Peyer's patch (tissue), 4 donors: Measurements from ENCODE around the gene OAS2. TPM values are rescaled to one million over a fixed set of nuclear protein-coding genes. Genes with fewer than 3 reads are reported as not detected.
A peak's percentile ranks its signal among the peaks of the same experiment; 100 is the strongest.

Source experiments
- DNase-seq, 3 donors: peaks; one replicate each; pipeline ENCODE4 v3.0.0-alpha.2; 2017 to 2019
- H3K27ac ChIP-seq, 4 donors: fragments of 200-600 bp; sonication (generic); one replicate each; pipeline ENCODE4 v1.5.1; 2016 to 2019
- H3K27me3 ChIP-seq, 2 donors: fragments of 200-600 bp; sonication (generic); one replicate each; pipeline ENCODE4 v1.5.1; 2019
- H3K36me3 ChIP-seq, 3 donors: fragments of 200-600 bp; sonication (generic); one replicate each; pipeline ENCODE4 v1.5.1; 2016 to 2019
- H3K4me1 ChIP-seq, 4 donors: fragments of 200-600 bp; sonication (generic); one replicate each; pipeline ENCODE4 v1.5.1; 2016 to 2019
- H3K4me3 ChIP-seq, 4 donors: fragments of 200-600 bp; sonication (generic); 1 replicate in 3 of 4; 2 replicates in 1 of 4; pipeline ENCODE4 v1.5.1; 2016 to 2019; ENCODE audit warnings: mild to moderate bottlenecking in 1 of 4
- H3K9me3 ChIP-seq, 4 donors: fragments of 200-600 bp; sonication (generic); one replicate each; pipeline ENCODE4 v1.5.1; 2016 to 2019; ENCODE audit warnings: mild to moderate bottlenecking in 1 of 4
- POLR2A ChIP-seq, 2 donors: fragments of 450-650 bp; IDR thresholded peaks; one replicate each; pipeline ENCODE4 v1.5.1; 2017; ENCODE audit warnings: antibody characterized with exemption in 2 of 2, mild to moderate bottlenecking in 2 of 2, moderate library complexity in 2 of 2
- total RNA-seq, 4 donors: library from RNA; depleted of rRNA; stranded (reverse); fragments of >200 nt; gene quantifications; one replicate each; pipeline ENCODE4 v1.1.0, GENCODE V29; 2016
- TF ChIP-seq, protein P1 (sequence below), 6 experiments: fragments of 450-650 bp in 4 of 6; fragments of 200-600 bp in 2 of 6; sonication (generic) in 1 of 6; IDR thresholded peaks; one replicate each; pipeline ENCODE4 v1.5.1; 2017 to 2019; ENCODE audit warnings: antibody characterized with exemption in 6 of 6, mild to moderate bottlenecking in 3 of 6, moderate library complexity in 1 of 6

The OAS2 gene
- total RNA-seq, 4 donors from 2014 or later, result 1.3 to 18.2 (median 3.5) TPM

DNA sequence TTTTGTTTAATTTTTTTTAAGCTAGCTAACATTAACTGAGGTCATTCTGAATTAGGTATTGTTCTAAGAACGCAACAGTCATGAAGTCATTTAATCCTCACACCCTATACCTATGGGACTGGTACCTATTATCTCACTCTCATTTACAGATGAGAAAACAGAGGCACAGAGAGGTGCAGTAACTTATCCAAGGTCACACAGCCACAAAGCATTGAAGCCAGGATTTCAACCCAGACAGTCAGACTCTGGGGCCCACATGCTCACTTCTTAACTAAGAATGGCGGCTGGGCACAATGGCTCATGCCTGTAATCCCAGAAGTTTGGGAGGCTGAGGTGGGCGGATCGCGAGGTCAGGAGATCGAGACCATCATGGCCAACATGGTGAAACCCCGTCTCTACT lies 63.2 kb downstream of the OAS2 start:
- Histone ChIP-seq H3K36me3 (no peaks in the 10 kb centered on the region), H3K27me3 (no peaks in the 10 kb centered on the region), H3K9me3 (no peaks in the 10 kb centered on the region), H3K4me3 (no peak overlapping the region), H3K4me1 (no peaks in the 10 kb centered on the region), H3K27ac (no peak overlapping the region)
- DNase-seq, result no peak
- TF ChIP-seq, protein P1, sequence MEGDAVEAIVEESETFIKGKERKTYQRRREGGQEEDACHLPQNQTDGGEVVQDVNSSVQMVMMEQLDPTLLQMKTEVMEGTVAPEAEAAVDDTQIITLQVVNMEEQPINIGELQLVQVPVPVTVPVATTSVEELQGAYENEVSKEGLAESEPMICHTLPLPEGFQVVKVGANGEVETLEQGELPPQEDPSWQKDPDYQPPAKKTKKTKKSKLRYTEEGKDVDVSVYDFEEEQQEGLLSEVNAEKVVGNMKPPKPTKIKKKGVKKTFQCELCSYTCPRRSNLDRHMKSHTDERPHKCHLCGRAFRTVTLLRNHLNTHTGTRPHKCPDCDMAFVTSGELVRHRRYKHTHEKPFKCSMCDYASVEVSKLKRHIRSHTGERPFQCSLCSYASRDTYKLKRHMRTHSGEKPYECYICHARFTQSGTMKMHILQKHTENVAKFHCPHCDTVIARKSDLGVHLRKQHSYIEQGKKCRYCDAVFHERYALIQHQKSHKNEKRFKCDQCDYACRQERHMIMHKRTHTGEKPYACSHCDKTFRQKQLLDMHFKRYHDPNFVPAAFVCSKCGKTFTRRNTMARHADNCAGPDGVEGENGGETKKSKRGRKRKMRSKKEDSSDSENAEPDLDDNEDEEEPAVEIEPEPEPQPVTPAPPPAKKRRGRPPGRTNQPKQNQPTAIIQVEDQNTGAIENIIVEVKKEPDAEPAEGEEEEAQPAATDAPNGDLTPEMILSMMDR (IDR thresholded peaks at IDR 0.05), result no peak
- no peak for TF ChIP-seq POLR2A (IDR thresholded peaks at IDR 0.05)

DNA sequence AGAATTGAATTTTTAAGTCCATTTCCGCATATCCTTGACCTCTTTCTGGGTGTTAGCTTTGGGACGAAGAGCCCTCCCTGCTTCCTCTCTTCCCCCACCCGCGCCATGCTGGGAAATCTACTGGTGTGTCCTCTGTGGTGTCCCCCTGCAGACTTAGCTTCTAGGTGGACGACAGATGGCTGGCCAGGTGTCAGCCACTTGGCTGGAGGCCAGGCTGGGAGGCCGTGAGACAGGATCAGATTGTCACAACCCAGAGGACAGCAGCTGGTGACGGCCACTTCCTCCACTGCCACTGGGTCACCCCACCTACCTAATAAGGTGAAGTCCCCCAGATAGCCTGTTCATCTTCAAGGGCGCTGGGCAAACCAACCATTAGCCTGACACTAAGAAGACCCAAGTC lies 64.9 kb downstream of the OAS2 start:
- no peak for DNase-seq
- TF ChIP-seq, protein P1 (IDR thresholded peaks at IDR 0.05), result no peak
- TF ChIP-seq POLR2A (IDR thresholded peaks at IDR 0.05), result no peak
- Histone ChIP-seq H3K4me1 (no peaks in the 10 kb centered on the region), H3K27me3 (no peaks in the 10 kb centered on the region), H3K9me3 (no peaks in the 10 kb centered on the region), H3K36me3 (no peaks in the 10 kb centered on the region), H3K27ac (no peak overlapping the region), H3K4me3 (no peak overlapping the region)

DNA sequence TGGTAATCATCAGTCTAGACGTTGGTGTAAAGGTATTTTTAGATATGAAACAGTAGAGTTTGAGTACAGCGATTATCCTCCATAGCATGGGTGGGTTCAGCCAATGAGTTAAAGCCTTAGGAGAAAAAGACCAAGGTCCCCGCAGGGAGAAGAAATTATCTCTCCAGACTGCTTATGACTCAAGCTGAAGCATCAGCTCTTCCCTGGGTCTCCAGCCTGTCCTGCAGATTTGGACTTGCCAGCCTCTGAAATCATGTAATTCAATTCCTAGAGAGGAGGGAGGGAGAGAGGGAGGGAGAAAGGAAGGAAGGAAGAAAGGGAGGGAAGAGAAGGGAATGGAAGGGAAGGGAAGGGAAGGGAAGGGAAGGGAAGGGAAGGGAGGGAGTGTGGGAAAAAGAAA lies 66.2 kb downstream of the OAS2 start:
- Histone ChIP-seq H3K27me3 (no peaks in the 10 kb centered on the region), H3K4me1 (peaks cover 0 to 6% (median 2%) of the 10 kb centered on the region in 4 donors), H3K4me3 (no peak overlapping the region), H3K9me3 (no peaks in the 10 kb centered on the region), H3K36me3 (no peaks in the 10 kb centered on the region), H3K27ac (no peak overlapping the region)
- no peak for DNase-seq
- TF ChIP-seq, protein P1 (IDR thresholded peaks at IDR 0.05), result no peak
- no peak for TF ChIP-seq POLR2A (IDR thresholded peaks at IDR 0.05)

DNA sequence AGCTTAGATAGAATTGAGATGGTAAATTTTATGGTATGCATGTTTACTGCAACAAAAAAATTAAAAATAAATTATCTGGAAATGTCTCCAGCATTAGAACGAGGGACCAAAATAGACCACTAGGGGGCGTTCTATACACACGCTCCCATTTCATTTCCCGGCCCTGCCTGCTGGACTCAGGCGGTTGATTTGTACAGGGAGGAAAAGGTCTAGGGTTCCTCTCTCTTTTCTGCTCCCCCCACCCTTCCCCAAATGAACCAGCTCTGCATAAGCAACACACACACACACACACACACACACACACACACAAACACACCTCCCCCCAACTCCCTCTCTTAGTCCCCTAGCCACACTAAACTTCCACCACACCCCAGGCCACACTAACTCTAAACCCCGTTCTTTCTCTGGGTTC lies 70.4 kb downstream of the OAS2 start:
- H3K9me3 ChIP-seq, result no peaks in the 10 kb centered on the region
- peak in 2 of 3 donors; percentile 76 to 82 for DNase-seq
- no peaks in the 10 kb centered on the region for H3K36me3 ChIP-seq
- no peaks in the 10 kb centered on the region for H3K27me3 ChIP-seq
- TF ChIP-seq POLR2A (IDR thresholded peaks at IDR 0.05), result no peak
- TF ChIP-seq, protein P1 (IDR thresholded peaks at IDR 0.05), result peak; percentile 72 to 95 (median 86)
- no peak overlapping the region for H3K4me3 ChIP-seq
- H3K27ac ChIP-seq, result no peak overlapping the region
- peaks cover 0 to 23% (median 4%) of the 10 kb centered on the region in 4 donors for H3K4me1 ChIP-seq

DNA sequence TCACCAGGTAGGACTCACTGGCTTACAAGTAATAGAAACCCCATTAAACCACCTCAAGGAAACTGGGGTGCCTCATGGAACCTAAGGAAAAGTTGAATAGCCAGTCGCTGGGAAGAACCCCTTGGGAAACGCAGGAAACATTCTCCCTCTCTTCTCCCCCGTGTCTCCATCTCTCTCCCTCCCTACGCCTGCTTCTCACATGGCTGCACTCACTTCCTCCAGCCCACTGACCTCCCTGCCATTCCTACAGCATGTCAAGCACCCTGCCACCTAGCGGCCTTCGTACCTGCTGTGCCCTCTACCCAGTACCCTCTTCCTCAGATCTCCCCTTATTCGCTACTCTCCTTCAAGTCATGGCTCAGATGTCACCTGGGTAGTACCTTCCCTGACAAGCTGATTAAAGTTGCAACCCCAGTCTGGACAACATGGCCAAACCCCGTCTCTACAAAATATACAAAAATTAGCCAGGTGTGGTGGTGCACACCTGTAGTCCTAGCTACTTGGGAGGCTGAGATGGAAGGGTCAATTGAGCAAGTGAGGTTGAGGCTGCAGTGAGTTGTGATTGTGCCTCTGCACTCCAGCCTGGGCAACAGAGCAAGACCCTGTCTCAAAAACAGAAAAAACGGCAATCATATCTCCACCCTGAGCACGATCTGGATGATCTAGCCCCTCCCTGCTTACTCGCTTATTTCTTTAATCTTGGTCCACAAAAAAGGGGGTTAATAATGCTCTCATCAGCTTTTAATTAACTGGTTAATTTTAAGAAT lies 71.8 kb downstream of the OAS2 start:
- H3K27me3 ChIP-seq, result no peaks in the 10 kb centered on the region
- DNase-seq, result peak in 2 of 3 donors; percentile 71 to 81
- H3K36me3 ChIP-seq, result no peaks in the 10 kb centered on the region
- TF ChIP-seq POLR2A (IDR thresholded peaks at IDR 0.05), result no peak
- TF ChIP-seq, protein P1 (IDR thresholded peaks at IDR 0.05), result peak in 1 of 6 experiments; percentile 31
- peak overlapping the region in 1 of 4 donors; percentile 63 for H3K27ac ChIP-seq
- peaks cover 0 to 23% (median 4%) of the 10 kb centered on the region in 4 donors for H3K4me1 ChIP-seq
- H3K4me3 ChIP-seq, result no peak overlapping the region
- no peaks in the 10 kb centered on the region for H3K9me3 ChIP-seq
